Adrenal gland (tissue), 5 donors: ENCODE results near the gene FAM78A.

Experiments used
- POLR2A ChIP-seq, 2 donors: fragments of 450-650 bp; IDR thresholded peaks; one replicate each; pipeline ENCODE4 v1.6.1; 2017; ENCODE audit warnings: antibody characterized with exemption in 2 of 2, mild to moderate bottlenecking in 2 of 2, moderate library complexity in 1 of 2
- TF ChIP-seq, protein P1 (sequence below), 6 experiments: fragments of 450-650 bp in 4 of 6; fragments of 200-600 bp in 2 of 6; sonication (generic) in 1 of 6; IDR thresholded peaks; 1 replicate in 5 of 6; 2 replicates in 1 of 6; pipeline versions ENCODE4 v1.5.1 to v1.8.0; 2016 to 2021; ENCODE audit warnings: antibody characterized with exemption in 6 of 6, mild to moderate bottlenecking in 2 of 6, moderate library complexity in 1 of 6
- donor health status: DM: no; HTN: no; CAD: no.

DNA sequence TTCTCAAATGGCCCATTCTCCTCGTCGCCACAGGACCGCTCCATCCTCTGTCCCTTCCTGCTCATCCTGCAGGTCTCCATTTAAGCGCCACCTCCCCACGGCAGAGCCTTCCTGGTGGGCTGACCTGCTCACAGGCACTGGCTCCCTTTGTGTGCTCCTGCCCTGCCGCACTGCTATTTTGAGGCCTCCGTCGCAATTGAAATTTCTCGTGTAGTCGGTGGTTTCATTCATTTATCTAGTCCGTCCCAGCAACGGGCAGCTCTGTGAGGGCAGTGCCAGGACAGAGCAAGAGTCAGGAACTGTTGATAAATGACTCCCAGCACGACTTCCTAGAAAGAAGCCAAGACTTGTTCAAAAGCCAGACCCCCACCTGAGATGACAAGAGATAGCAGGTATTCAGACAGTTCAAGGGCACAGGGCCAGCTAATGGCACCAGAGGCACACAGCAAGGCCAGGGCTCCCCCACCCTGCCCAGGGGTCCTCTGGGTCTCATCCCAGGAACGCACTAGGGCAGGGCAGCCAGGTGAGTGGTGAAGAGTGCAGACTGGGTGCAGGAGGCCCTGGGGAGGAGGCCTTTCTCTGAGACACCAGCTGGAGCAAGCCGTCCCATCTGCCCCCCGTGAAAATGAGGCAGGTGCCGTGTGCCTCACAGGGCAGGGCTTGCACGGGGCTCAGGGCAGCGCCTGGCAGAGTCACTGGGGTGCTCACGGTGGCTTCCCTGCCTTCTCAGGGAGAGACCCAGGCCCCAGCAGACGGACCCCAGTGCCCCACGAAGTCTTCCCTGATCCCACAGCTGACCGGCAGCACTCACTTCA, 36.9 kb downstream of the FAM78A start:
- TF ChIP-seq, protein P1, sequence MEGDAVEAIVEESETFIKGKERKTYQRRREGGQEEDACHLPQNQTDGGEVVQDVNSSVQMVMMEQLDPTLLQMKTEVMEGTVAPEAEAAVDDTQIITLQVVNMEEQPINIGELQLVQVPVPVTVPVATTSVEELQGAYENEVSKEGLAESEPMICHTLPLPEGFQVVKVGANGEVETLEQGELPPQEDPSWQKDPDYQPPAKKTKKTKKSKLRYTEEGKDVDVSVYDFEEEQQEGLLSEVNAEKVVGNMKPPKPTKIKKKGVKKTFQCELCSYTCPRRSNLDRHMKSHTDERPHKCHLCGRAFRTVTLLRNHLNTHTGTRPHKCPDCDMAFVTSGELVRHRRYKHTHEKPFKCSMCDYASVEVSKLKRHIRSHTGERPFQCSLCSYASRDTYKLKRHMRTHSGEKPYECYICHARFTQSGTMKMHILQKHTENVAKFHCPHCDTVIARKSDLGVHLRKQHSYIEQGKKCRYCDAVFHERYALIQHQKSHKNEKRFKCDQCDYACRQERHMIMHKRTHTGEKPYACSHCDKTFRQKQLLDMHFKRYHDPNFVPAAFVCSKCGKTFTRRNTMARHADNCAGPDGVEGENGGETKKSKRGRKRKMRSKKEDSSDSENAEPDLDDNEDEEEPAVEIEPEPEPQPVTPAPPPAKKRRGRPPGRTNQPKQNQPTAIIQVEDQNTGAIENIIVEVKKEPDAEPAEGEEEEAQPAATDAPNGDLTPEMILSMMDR (IDR thresholded peaks at IDR 0.05), result no peak
- no peak for TF ChIP-seq POLR2A (IDR thresholded peaks at IDR 0.05)
